ENCODE results near the gene LYPLA2.

LYPLA2 gene

DNA sequence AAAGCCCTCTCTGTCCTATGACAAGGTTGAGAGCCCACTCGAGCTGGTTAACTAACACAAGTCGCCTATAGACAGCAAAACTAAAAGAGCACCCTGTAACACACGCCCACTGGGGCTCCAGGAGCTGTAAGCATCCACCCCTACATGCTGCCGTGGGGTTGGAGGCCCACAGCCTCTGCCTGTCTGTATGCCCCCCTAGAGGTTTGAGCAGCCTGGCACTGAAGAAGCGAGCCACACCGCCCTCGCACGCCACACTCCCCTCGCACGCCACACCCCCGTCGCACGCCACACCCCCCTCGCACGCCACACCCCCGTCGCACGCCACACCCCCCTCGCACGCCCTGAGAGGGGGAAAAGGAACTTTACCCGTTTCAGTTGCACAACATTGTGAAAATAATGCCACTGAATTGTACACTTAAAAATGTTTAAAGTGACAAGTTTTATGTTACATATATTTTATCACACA is 47.5 kb downstream of the LYPLA2 start:
- POLR2A ChIA-PET (ENCODE audit: low non-redundant PET), result no interaction called here
- no peak overlapping the region for H3K27ac ChIP-seq
- TF ChIP-seq, protein P1, sequence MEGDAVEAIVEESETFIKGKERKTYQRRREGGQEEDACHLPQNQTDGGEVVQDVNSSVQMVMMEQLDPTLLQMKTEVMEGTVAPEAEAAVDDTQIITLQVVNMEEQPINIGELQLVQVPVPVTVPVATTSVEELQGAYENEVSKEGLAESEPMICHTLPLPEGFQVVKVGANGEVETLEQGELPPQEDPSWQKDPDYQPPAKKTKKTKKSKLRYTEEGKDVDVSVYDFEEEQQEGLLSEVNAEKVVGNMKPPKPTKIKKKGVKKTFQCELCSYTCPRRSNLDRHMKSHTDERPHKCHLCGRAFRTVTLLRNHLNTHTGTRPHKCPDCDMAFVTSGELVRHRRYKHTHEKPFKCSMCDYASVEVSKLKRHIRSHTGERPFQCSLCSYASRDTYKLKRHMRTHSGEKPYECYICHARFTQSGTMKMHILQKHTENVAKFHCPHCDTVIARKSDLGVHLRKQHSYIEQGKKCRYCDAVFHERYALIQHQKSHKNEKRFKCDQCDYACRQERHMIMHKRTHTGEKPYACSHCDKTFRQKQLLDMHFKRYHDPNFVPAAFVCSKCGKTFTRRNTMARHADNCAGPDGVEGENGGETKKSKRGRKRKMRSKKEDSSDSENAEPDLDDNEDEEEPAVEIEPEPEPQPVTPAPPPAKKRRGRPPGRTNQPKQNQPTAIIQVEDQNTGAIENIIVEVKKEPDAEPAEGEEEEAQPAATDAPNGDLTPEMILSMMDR (conservative IDR thresholded peaks at IDR 0.05; ENCODE audit: low read depth), result no peak
- CTCF ChIA-PET, result no interaction called here
- DNase-seq (ENCODE audit: low spot score), result peak; percentile 65

- ChIA-PET POLR2A (ENCODE audit: low non-redundant PET) (interaction anchor here (0.5 to 0.6 kb wide), 2 partner anchors 17 to 115 kb away, joined by 7 to 8 read pairs; no protein-coding TSS in a partner anchor), CTCF (interaction anchor here (0.7 kb wide), 1 partner anchor 488 kb away, joined by 4 read pairs; no protein-coding TSS in a partner anchor)
- DNase-seq (ENCODE audit: low spot score), result no peak
- TF ChIP-seq, protein P1 (conservative IDR thresholded peaks at IDR 0.05; ENCODE audit: low read depth), result no peak
- H3K27ac ChIP-seq, result no peak overlapping the region
Observed at GRCh38 chr1:23843644-23844043, 52.7 kb downstream of the LYPLA2 start.
